ENCODE measurements around the gene PSME1.
"Not testable (repeated sequence)": the region's sequence is repeated elsewhere in the genome, so short reads cannot be mapped to it uniquely, and the experiment has no call there.

Gene PSME1

DNA sequence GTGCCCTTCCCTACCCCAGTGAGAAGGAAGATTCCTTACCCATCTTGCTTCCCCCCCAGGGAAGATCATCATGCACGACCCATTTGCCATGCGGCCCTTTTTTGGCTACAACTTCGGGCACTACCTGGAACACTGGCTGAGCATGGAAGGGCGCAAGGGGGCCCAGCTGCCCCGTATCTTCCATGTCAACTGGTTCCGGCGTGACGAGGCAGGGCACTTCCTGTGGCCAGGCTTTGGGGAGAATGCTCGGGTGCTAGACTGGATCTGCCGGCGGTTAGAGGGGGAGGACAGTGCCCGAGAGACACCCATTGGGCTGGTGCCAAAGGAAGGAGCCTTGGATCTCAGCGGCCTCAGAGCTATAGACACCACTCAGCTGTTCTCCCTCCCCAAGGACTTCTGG is 32.5 kb upstream of the PSME1 start:
- CTCF ChIA-PET = interaction anchor here (1.4 to 13.5 kb wide), 2 partner anchors 9 to 14 kb away, joined by 3 to 246 read pairs; partner anchors contain the start of gene PCK2
- no peak for DNase-seq (ENCODE audit: extremely low spot score)
- POLR2A ChIA-PET = interaction anchor here (1.6 to 2.4 kb wide), 2 partner anchors 8 to 11 kb away, joined by 3 to 11 read pairs; partner anchors contain the start of genes DCAF11 and NRL
- TF ChIP-seq, protein P1, sequence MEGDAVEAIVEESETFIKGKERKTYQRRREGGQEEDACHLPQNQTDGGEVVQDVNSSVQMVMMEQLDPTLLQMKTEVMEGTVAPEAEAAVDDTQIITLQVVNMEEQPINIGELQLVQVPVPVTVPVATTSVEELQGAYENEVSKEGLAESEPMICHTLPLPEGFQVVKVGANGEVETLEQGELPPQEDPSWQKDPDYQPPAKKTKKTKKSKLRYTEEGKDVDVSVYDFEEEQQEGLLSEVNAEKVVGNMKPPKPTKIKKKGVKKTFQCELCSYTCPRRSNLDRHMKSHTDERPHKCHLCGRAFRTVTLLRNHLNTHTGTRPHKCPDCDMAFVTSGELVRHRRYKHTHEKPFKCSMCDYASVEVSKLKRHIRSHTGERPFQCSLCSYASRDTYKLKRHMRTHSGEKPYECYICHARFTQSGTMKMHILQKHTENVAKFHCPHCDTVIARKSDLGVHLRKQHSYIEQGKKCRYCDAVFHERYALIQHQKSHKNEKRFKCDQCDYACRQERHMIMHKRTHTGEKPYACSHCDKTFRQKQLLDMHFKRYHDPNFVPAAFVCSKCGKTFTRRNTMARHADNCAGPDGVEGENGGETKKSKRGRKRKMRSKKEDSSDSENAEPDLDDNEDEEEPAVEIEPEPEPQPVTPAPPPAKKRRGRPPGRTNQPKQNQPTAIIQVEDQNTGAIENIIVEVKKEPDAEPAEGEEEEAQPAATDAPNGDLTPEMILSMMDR (IDR thresholded peaks at IDR 0.05; ENCODE audit: control extremely low read depth, extremely low read depth, low read depth, missing control alignments) = no peak

DNA sequence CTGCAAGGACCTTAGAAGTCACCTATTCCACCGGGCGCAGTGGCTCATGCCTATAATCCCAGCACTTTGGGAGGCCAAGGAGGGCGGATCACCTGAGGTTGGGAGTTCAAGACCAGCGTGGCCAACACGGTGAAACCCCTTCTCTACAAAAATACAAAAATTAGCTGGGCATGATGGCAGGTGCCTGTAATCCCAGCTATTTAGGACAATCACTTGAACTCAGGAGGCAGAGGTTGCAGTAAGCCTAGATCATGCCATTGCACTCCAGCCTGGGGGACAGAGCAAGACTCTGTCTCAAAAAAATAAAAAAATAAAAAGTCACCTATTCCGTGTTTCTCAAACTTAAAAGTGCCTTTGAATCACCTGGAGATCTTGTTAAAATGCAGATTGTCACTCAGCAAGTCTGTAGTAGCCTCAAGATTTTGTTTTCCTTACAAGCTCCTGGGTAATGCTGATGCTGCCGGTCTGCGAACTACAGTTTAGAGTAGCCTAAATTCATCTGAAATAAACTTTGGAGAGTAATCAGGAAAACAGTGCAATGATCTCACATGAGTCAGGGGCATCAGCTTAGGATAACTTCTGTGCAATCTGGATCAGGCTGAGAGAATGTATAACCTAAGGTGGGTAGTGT is 30.3 kb upstream of the PSME1 start:
- POLR2A ChIA-PET; DNase-seq (ENCODE audit: extremely low spot score): not testable (repeated sequence)
- CTCF ChIA-PET = interaction anchor here (2.0 to 13.5 kb wide), 4 partner anchors 11 to 202 kb away, joined by 5 to 246 read pairs (median 63); partner anchors contain the start of genes CIDEB and PCK2

DNA sequence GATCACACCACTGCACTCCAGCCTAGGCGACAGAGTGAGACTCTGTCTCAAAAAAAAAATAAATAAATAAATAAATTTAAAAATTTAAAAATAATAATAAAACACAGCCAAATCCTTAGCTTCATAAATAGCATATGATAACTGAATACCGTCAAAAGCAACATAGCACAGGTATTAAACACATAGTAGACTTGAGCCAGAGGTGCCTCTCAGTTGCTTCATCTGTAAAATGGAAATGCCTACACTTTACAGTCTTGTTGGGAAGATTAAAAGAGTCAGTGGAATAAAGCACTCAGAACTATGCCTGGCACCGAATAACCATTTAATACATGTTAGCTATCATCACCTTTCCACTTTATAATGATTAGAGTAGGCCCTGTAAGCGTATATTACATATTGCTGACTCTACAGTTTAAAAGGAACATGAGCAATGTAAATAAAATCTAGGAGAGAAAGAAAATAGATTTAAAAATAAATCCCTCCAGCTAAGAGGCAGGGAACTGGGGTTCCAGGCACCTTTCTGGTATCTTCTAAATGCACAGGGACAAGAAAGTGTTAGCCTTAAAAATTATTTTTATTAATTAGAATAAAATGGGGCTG is 29.2 kb upstream of the PSME1 start:
- POLR2A ChIA-PET = no interaction called here

DNA sequence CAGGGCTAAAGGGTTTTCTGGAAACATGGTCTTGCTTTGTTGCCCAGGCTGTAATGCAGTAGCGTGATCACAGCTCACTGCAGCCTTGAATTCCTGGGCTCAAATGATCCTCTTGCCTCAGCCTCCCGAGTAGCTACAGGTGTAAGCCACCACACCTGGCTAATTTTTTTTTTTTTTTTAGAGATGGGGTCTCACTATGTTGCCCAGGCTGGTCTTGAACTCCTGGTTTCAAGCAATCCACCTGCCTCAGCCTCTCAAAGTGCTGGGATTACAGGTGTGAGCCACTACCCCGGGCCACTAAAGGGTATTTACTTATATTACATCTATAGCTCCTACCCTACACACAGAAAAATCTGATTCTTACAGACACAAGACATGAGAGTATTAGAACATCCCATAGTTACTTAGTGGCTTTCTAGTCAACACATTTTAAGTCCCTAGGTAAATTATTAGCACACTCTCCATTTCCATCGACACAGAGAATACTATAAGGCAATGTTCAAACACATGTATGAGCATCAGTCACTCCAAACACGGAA is 27.6 kb upstream of the PSME1 start:
- ChIA-PET POLR2A (interaction anchor here (0.7 kb wide), 1 partner anchor 50 kb away, joined by 3 read pairs; no protein-coding TSS in a partner anchor), CTCF (interaction anchor here (0.7 to 13.5 kb wide), 43 partner anchors 10 to 559 kb away, joined by 3 to 246 read pairs (median 5); partner anchors contain the start of genes CARMIL3, CHMP4A, DHRS4L2 and EMC9)
- no peak for DNase-seq (ENCODE audit: extremely low spot score)
- TF ChIP-seq, protein P1 (IDR thresholded peaks at IDR 0.05; ENCODE audit: control extremely low read depth, extremely low read depth, low read depth, missing control alignments) = no peak

More for the DNA sequence above, 29.2 kb upstream of the PSME1 start:
- TF ChIP-seq, protein P1 (IDR thresholded peaks at IDR 0.05; ENCODE audit: control extremely low read depth, extremely low read depth, low read depth, missing control alignments) = no peak
- CTCF ChIA-PET = interaction anchor here (1.5 to 13.5 kb wide), 8 partner anchors 11 to 518 kb away, joined by 3 to 246 read pairs (median 32); partner anchors contain the start of genes CIDEB and PCK2
- DNase-seq (ENCODE audit: extremely low spot score) = no peak

DNA sequence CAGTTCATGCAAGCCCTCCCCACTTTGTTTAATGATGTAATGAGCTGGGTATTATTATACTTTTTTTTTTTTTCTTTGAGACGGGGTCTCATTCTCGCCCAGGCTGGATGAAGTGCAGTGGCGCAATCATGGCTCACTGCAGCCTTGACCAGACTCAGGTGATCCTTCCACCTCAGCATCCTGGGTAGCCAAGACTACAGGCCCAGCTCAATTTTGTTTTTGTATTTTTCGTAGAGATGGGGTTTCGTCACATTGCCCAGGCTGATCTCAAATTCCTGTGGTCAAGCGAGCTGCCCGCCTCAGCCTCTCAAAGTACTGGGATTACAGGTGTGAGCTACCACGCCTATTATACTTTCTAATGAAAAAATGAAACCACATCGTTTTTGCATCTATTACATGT is 25.9 kb upstream of the PSME1 start:
- TF ChIP-seq, protein P1 (IDR thresholded peaks at IDR 0.05; ENCODE audit: control extremely low read depth, extremely low read depth, low read depth, missing control alignments) = no peak
- ChIA-PET CTCF (interaction anchor here (0.7 to 13.5 kb wide), 17 partner anchors 8 to 168 kb away, joined by 3 to 246 read pairs (median 5); partner anchors contain the start of genes CHMP4A, EMC9, IRF9 and PCK2), POLR2A (interaction anchor here (1.1 kb wide), 1 partner anchor 15 kb away, joined by 3 read pairs; no protein-coding TSS in a partner anchor)
- DNase-seq (ENCODE audit: extremely low spot score) = no peak

DNA sequence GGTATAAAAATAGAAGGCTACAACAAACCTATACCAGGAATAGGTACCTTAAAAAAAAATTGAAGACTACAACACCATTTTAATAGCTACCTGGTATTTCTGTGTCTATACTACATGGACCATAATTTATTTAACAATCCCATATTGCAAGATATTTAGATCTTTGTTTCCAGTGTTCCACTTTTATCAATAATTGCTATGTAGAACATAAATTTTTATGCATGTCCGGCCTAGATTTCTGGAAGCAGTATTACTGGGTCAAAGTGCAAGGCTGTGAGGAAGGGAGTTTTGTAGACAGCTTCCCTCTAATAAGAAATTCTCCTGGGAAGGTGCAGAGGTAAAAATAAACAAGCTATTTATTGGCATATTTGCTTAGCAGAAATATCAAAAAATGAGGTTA is 25.5 kb upstream of the PSME1 start:
- TF ChIP-seq, protein P1 (IDR thresholded peaks at IDR 0.05; ENCODE audit: control extremely low read depth, extremely low read depth, low read depth, missing control alignments) = no peak

More for the DNA sequence above, 25.5 kb upstream of the PSME1 start:
- no peak for DNase-seq (ENCODE audit: extremely low spot score)
- POLR2A ChIA-PET = no interaction called here
- CTCF ChIA-PET = interaction anchor here (0.8 to 13.5 kb wide), 11 partner anchors 16 to 96 kb away, joined by 3 to 246 read pairs (median 7); partner anchors contain the start of genes EMC9, IRF9, PCK2 and PSME1
